ENCODE data around the gene SH3RF3.

DNA sequence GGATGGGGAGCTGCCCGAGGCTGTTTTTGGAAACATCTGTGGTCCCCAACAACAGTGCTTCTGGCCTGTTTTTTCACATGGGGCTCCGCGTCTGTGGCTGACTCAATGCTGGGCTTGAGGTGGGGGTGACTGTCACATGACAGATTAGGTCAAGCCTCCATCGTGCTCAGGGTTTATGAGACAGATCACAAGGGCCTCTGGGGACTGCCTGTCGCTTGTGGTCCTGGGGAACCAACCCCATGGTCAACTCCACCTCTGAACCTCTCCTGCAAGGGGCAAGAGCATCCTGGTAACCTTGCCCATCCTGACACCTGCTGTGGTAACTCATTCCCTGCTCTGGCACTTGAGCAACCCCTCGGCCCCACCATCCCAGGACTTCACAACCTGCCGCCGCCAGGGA, 47.6 kb upstream of the SH3RF3 start:
- TF ChIP-seq, protein P1, sequence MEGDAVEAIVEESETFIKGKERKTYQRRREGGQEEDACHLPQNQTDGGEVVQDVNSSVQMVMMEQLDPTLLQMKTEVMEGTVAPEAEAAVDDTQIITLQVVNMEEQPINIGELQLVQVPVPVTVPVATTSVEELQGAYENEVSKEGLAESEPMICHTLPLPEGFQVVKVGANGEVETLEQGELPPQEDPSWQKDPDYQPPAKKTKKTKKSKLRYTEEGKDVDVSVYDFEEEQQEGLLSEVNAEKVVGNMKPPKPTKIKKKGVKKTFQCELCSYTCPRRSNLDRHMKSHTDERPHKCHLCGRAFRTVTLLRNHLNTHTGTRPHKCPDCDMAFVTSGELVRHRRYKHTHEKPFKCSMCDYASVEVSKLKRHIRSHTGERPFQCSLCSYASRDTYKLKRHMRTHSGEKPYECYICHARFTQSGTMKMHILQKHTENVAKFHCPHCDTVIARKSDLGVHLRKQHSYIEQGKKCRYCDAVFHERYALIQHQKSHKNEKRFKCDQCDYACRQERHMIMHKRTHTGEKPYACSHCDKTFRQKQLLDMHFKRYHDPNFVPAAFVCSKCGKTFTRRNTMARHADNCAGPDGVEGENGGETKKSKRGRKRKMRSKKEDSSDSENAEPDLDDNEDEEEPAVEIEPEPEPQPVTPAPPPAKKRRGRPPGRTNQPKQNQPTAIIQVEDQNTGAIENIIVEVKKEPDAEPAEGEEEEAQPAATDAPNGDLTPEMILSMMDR (IDR thresholded peaks at IDR 0.05): no peak
- no peak for TF ChIP-seq POLR2A (IDR thresholded peaks at IDR 0.05)

Measured in adrenal gland (tissue), 5 donors.